DOHH2 (cell line): ENCODE results near the gene SOST.

ENCODE experiments used
- EZH2phosphoT487 ChIP-seq: fragments of 200-600 bp; sonication (generic); IDR thresholded peaks from 2 replicates; pipeline ENCODE4 v1.6.1; 2017; ENCODE audit warnings: borderline replicate concordance, mild to moderate bottlenecking, antibody characterized with exemption, low read length, moderate library complexity, mixed read lengths
- TF ChIP-seq, protein P1 (sequence below): fragments of 200-600 bp; sonication (generic); IDR thresholded peaks from one replicate; pipeline ENCODE4 v1.5.1; 2014; ENCODE audit warnings: antibody characterized with exemption, mild to moderate bottlenecking, low read depth, low read length; ENCODE audit not compliant: poor library complexity, severe bottlenecking

DNA sequence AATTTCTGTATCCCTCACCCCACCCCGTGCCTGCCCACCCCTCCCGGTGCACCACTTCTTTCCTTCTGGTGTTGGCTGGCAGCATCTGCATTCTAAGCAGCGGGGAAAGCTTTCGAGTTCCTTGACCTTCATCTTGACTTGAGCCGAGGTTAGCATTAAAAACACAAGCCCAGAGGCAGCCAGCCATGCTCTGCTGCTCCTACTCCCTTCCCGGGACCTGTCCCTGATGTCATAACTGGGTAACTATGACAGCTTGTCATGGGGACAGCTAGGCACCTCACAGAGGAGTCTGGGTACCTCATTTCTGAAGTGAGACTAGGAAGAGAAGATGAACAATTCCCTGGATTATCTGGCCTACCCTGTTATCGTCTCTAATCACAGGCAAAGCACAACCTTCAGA, 21.5 kb upstream of the SOST start, which contains the start of gene CFAP97D1:
- TF ChIP-seq, protein P1, sequence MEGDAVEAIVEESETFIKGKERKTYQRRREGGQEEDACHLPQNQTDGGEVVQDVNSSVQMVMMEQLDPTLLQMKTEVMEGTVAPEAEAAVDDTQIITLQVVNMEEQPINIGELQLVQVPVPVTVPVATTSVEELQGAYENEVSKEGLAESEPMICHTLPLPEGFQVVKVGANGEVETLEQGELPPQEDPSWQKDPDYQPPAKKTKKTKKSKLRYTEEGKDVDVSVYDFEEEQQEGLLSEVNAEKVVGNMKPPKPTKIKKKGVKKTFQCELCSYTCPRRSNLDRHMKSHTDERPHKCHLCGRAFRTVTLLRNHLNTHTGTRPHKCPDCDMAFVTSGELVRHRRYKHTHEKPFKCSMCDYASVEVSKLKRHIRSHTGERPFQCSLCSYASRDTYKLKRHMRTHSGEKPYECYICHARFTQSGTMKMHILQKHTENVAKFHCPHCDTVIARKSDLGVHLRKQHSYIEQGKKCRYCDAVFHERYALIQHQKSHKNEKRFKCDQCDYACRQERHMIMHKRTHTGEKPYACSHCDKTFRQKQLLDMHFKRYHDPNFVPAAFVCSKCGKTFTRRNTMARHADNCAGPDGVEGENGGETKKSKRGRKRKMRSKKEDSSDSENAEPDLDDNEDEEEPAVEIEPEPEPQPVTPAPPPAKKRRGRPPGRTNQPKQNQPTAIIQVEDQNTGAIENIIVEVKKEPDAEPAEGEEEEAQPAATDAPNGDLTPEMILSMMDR: no peak
- no peak for TF ChIP-seq EZH2phosphoT487
